HG03064 (cell line): ENCODE results near the gene CP.
A peak's percentile ranks its signal among the peaks of the same experiment; 100 is the strongest.

Source experiments
- ATAC-seq: cut with Tn5 transposase; IDR thresholded peaks from one replicate; pipeline ENCODE4 v1.9.1; 2021; ENCODE audit warnings: low read depth; ENCODE audit not compliant: unreplicated experiment

Gene CP

DNA sequence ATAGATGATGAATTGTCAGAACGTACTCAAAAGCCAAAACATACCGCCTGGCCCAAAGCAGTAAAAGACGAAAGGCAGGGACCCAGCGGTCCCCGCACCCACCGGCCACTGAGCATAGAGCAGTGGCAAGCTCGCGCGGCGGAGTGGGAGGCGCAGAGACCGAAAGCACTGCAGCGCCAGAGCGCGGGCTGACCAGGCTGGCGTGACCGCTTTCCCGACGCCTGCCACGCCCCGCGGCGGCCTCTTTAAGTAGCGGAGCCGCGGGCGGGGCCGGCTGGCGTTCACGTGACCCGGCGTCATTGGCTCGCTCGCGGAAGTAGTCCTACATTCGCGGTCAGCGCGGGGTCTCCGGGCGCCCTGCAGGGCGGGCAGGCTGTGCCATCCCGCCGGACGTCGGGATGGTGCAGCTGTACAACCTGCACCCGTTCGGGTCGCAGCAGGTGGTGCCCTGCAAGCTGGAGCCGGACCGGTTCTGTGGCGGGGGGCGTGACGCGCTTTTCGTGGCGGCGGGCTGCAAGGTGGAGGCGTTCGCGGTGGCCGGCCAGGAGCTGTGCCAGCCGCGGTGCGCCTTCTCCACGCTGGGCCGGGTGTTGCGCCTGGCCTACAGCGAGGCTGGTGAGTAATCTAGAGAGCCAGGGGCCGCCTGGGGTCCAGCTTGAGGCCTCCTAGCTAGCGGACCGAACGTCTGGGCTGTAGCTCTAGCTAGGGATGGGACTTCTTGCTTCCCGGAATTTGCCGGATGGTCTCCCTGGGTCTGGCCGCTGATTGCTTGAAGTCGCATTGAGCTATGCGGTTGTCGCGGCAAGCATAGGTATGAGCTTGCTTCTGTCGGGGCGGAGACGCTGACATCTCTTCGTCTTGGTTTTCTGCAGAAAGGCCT is 92.1 kb downstream of the CP start, which contains the start of gene HPS3:
HPS3 (plus strand) TSS at position 313 of the 880 bp plus-strand sequence; CDS start at position 399, 86 bp downstream.
- ATAC-seq, result peak; percentile 96

DNA sequence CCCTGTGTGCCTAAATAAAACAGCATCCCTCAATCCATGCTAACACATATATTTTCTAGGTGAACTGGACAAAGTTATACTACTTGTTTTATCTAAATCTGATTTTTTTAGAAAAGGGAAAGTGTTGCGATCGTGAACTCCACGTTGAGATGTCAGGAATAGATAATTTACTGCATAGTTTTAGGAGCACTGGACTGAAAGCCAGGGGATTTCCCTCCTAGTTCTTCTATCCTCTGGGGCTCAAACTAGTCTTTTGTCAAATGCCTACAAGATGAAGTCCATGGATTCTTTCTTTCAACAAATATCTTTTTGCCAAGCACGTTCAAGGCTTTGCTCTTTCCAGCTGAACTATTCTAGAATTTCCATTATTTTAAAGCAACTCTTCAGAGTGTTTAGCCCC is 92.8 kb downstream of the CP start:
- ATAC-seq, result peak; percentile 1

DNA sequence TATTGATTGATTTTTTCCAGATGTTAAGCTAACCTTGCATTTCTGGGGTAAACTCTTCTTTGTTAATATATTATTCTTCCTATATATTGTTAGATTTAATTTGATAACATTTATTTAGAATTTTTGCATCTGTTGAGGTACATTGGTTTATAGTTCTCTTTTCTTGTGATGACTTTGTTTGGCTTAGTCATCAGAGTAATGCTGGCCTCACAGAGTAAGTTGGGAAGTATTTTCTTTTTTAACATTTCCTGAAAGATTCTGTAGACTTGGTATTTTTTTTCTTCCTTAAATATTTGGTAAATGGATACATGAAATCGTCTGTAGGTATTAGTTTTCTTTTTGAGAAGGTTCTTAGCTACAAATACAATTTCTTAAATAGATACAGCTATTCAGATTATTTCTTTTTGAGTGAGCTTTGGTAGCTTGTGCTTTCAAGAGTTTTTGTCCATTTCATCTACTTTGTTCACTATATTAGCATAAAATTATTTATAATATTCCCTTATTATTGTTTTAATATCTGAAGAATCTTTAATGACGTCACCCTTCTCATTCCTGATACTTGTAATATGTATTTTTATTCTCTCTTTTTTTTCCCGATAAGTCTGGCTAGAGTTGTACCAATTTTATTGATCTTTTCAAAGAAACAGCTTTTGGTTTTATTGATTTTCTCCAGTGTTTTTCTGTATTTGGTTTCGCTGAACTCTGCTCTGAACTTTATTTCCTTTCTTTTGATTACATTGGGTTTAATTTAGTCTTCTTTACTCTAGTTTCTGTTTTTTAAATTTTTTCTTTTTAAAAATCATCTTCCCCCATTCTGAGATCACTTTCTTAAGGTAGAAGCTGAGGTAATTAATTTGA is 98.7 kb downstream of the CP start:
- ATAC-seq, result no peak
